ENCODE results near the gene ABCG4. TPM values are rescaled to one million over a fixed set of nuclear protein-coding genes. Genes with fewer than 3 reads are reported as not detected.

Gene ABCG4
- total and polyA plus RNA-seq, 2 of the 8 experiments (the other 6 are each of a cell fraction or from before 2014, with no cell fraction given): 1.8 to 2.3 TPM

DNA sequence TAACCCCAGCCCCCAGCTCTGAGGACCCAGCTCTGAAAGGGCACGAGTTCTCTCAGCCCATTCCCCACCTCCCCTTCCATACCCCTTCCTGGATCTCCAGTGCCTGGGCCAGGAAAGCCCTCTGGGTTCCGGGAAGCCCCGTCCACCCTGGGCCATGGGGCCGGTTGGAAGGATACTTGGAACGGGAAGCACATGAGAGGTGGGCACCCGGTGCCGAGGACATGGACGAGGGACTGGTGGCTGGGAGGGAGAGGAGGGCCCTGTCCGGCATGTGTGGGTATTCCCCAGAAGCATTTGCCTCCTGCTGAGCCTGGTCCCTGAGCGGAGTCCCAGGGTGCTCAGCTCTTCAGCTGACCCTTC lies 32.6 kb upstream of the ABCG4 start:
- POLR2A ChIA-PET (ENCODE audit: partially characterized antibody): interaction anchor here (0.6 to 2.1 kb wide), 4 partner anchors 9 to 65 kb away, joined by 3 to 14 read pairs (median 6); partner anchors contain the start of gene C2CD2L
- FAIRE-seq (no peak), DNase-seq (ENCODE audit: low read depth in 1 of 2, low spot score in 2 of 2) (no peak)
- 86% methylated on average over 8 of the region's 10 CpGs; no CpG with 5 or more reads in 1 of the 2 experiments for WGBS, 2 experiments (ENCODE audit: extremely low coverage in 1 of 2, insufficient coverage in 1 of 2, insufficient read length in 1 of 2, insufficient replicate concordance in 2 of 2, low coverage in 1 of 2, low lambda C conversion rate in 2 of 2, missing lambda C conversion rate in 1 of 2)
- Histone ChIP-seq H3K4me3 (ENCODE audit: extremely low read depth in 1 of 4, insufficient read depth in 2 of 4, low read depth in 3 of 4, low read length in 4 of 4) (no peak overlapping the region), H3K36me3 (ENCODE audit: control insufficient read depth in 2 of 4, insufficient read depth in 4 of 4, low read length in 3 of 4) (no peaks in the 10 kb centered on the region), H2BK20ac (ENCODE audit: low read length) (no peak overlapping the region), H4K91ac (replicated peaks; ENCODE audit: insufficient read length, low read length) (no peak overlapping the region), H3K18ac (ENCODE audit: extremely low read depth, low read length) (no peak overlapping the region), H3K4me2 (ENCODE audit: insufficient read depth in 1 of 2, low read depth in 2 of 2, low read length in 2 of 2) (no peak overlapping the region), H3K27me3 (replicated peaks in 1 of 4; ENCODE audit: control insufficient read depth in 3 of 4, extremely low read depth in 1 of 4, insufficient read depth in 3 of 4, low read length in 3 of 4) (no peaks in the 10 kb centered on the region), H3K4me1 (replicated peaks in 1 of 4; ENCODE audit: control insufficient read depth in 3 of 4, insufficient read depth in 4 of 4, low read length in 3 of 4) (peaks cover 0 to 4% (median 1%) of the 10 kb centered on the region in 4 experiments; a peak in 2 of 7 replicates), H2AK5ac (ENCODE audit: low read depth, low read length) (no peak overlapping the region), H3K23me2 (ENCODE audit: low read depth, low read length) (no peaks in the 10 kb centered on the region; the same call in 1 of the 2 replicates), H4K8ac (ENCODE audit: extremely low read depth, insufficient read depth, low read length) (no peak overlapping the region), H3K79me2 (ENCODE audit: control insufficient read depth in 1 of 2, insufficient read depth in 2 of 2, low read length in 2 of 2) (no peaks in the 10 kb centered on the region), H3K23ac (ENCODE audit: insufficient read length) (no peak overlapping the region), H3K9me3 (ENCODE audit: insufficient read depth in 2 of 2, low read depth in 1 of 2, low read length in 1 of 2) (no peaks in the 10 kb centered on the region), H2BK120ac (replicated peaks; ENCODE audit: low read depth, low read length) (no peak overlapping the region), H2BK15ac (ENCODE audit: low read length) (no peak overlapping the region), H3K4ac (replicated peaks; ENCODE audit: insufficient read length, low read depth, low read length) (no peak overlapping the region), H3K79me1 (ENCODE audit: low read depth, low read length) (no peaks in the 10 kb centered on the region), H3K14ac (ENCODE audit: insufficient read length) (no peak overlapping the region), H2BK5ac (ENCODE audit: low read depth, low read length) (no peak overlapping the region), H3K27ac (ENCODE audit: low read depth, low read length) (no peak overlapping the region), H3K56ac (replicated peaks; ENCODE audit: insufficient read length, low read depth, low read length) (no peak overlapping the region), H2AFZ (ENCODE audit: low read length) (no peak overlapping the region), H3K9ac (replicated peaks in 1 of 4; ENCODE audit: extremely low read depth in 1 of 4, low read depth in 3 of 4, low read length in 3 of 4) (no peak overlapping the region), H4K5ac (ENCODE audit: insufficient read length, low read depth, low read length) (no peak overlapping the region), H2BK12ac (ENCODE audit: low read depth, low read length) (no peak overlapping the region), H4K20me1 (replicated peaks in 1 of 2; ENCODE audit: control insufficient read depth in 1 of 2, insufficient read depth in 2 of 2, low read length in 2 of 2) (no peaks in the 10 kb centered on the region)
- TF ChIP-seq JUN (IDR thresholded peaks at IDR 0.05; ENCODE audit: low read depth, low read length): no peak
- no peak for TF ChIP-seq SIN3A (conservative IDR thresholded peaks at IDR 0.05 in 1 of 2, IDR thresholded peaks at IDR 0.05 in 1 of 2; ENCODE audit: low read depth in 1 of 2, low read length in 2 of 2)
- no peak for TF ChIP-seq TEAD4 (IDR thresholded peaks at IDR 0.05; ENCODE audit: low read depth, low read length)
- no peak for TF ChIP-seq RNF2 (IDR thresholded peaks at IDR 0.05; ENCODE audit: borderline replicate concordance, low read depth, low read length, missing control alignments, poor library complexity, severe bottlenecking)
- no peak for TF ChIP-seq ZNF274 (IDR thresholded peaks at IDR 0.05; ENCODE audit: borderline replicate concordance, extremely low read depth, low read length)
- TF ChIP-seq BACH1 (IDR thresholded peaks at IDR 0.05; ENCODE audit: low read length): no peak
- no peak for TF ChIP-seq SP4 (IDR thresholded peaks at IDR 0.05; ENCODE audit: low read length)
- no peak for TF ChIP-seq CHD1 (IDR thresholded peaks at IDR 0.05; ENCODE audit: low read depth, low read length)
- no peak for TF ChIP-seq HDAC6 (IDR thresholded peaks at IDR 0.05; ENCODE audit: low read depth, low read length)
- TF ChIP-seq PHF8 (conservative IDR thresholded peaks at IDR 0.05; ENCODE audit: low read depth, low read length): no peak
- TF ChIP-seq, protein P1, sequence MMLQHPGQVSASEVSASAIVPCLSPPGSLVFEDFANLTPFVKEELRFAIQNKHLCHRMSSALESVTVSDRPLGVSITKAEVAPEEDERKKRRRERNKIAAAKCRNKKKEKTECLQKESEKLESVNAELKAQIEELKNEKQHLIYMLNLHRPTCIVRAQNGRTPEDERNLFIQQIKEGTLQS (IDR thresholded peaks at IDR 0.05; ENCODE audit: insufficient read depth, low read depth, low read length): no peak
- no peak for TF ChIP-seq KDM4A (IDR thresholded peaks at IDR 0.05; ENCODE audit: low read depth, low read length, severe bottlenecking)
- CTCF ChIA-PET (ENCODE audit: partially characterized antibody): interaction anchor here (0.6 to 2.0 kb wide), 7 partner anchors 12 to 207 kb away, joined by 3 to 5 read pairs (median 3); no protein-coding TSS in a partner anchor

All from H1 (cell line).